Activated CD4-positive, CD25-positive, alpha-beta regulatory T cell (primary cell): Measurements from ENCODE around the gene SERPINA6.
"Not testable (repeated sequence)": the region's sequence is repeated elsewhere in the genome, so short reads cannot be mapped to it uniquely, and the experiment has no call there.

Experiments used
- DNase-seq, 4 experiments: peaks; one replicate each; lab custom pipeline; 2025; lab: John Stamatoyannopoulos, UW

Gene SERPINA6

DNA sequence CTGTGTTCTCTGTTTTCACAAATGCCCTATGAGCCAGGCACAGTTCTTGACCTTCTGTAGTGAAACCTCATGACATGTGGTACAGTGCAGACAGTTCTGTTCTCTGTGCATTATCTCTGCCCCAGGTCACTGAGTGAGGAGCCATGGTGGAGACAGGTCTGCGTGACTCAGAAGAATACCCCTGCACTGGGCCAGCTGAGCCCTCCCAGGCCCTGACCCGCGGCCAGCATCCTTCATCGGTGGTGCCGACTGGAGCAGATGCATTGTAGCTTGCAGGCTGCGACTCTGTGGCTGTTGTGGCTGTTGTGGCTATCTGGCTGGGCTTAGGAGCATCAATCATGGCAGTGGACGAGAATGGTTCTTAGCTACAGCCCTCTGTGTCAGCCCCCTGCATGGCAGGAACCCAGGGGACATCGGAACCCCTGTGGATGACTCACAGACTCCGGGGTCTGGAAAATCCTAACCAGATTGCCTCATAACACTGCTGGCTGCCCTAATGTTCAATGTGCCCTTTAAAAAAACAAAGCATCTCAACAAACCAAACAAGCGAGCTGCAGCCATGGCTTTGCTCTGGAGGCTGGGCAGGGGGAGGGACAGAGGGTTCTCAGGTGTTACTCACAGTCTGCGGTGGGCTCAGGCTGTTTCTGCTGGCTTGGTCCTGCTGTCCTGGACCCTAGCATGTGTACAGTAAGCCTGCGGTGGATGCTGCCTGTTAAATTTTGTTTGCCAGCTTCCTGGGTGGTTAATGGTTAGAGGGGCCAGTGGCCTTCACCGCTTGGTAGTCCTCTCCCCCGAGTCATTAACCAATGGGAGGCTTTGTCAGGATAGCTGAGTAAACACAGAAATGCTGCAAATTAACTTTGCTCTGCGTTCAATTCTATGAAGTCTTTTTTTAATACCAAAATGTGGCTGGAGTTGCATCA is at the start of gene SERPINA6:
Gene SERPINA6 (minus strand): TSS at position 689 of the 923 bp plus-strand sequence. CDS start 8,688 bp downstream, outside the sequence.
- DNase-seq, result no peak

DNA sequence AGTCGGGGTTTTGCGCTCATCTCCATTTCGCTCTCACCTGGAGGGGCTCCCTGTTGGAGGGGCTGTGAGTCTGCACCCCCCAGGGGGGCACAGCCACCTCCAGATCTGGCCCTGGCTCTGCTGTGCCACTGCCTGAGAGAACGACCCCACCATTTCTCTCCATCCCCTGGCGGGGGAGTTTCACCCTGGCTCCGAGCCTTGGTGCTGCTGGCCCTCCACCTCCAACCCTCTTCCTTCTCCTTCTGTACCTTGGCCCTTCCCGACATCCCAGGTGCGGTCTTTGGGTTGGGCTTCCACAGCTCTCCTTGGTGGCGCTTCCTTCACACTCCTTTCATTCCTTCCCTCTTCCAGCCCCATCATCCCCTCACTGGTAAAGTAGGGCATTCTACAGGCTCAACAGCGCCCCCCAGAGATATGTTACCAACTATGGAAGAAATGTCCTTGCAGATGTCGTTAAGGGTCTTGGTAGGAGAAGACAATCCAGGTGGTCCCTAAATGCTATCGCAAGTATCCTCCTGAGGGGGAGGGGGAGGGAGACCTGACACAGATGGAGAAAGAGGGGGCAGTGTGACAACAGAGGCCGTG is 49.0 kb upstream of the SERPINA6 start:
- no peak for DNase-seq

DNA sequence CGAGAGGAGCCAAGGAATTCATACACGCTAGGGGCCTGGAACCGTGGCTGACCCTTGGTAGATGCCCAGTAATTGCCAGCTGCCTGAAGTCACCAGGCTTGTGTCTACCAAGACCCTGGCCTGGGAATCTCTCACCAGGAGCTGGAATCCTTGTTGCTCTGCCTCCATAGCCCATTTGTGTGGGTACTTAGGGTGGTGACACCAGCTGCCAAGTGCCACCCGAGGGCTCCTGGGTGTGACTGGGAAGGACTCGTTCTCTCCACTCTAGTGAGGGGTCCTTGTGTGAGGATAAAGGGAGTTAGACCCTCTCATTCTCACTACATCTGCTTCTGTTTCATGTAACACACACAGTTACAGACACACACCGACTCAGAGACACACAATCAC is 47.4 kb upstream of the SERPINA6 start:
- DNase-seq, result no peak

DNA sequence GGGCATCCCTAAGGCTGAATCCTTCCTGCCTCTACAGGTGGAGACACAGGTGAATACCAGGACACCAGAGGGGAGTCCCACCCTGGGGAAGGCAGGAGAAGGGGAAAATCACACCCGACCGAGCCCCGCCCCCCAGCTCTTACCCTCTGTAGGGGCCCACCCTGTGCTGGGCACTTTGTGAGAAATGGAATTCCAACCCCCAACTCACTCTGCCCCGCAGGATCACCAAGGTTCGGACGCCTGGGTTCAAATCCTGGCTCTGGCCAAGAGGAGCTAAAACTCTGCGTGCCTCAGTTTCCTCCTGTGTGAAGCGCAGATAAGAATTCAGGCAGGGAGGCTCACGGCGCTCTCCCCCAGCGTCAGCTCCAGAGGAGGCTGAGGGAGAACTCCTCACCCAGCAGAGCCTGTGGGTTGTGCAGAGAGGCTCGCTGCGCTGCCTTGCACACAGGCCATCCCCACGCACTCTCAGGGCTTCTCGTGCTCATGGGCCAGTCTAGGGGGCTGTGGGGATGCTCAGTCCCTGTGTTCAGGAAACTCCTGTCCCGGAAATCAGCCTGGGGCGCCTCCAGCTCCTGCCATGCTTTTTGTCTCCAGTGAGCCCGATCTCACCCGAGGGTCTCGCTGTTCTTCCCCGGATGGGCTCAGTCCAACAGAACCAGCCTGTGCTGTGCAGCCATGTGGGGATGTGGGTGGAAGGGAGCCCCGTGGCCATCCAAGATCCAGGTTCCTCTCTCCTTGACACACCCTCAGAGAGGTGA is 46.8 kb upstream of the SERPINA6 start:
- not testable (repeated sequence) for DNase-seq

GRCh38 chr14:94368956-94369355 is 45.8 kb upstream of the SERPINA6 start:
- DNase-seq, result no peak

DNA sequence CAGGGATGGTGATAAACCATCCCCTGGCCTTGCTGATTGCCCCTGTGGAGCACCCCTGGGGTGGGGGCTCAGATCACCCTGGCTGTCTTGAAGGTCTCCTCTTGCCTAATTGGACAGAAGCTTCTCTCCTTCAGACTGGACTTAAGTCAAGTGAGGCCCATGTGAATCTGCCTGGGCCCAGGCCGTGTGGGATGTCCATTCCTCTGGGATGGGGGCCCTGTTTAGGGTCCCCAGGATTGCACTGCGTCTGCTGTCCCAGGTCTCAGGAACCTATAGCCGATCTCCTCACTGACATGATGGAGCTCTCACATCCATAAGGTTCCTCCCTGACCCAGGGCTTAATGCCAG is 45.1 kb upstream of the SERPINA6 start:
- no peak for DNase-seq

DNA sequence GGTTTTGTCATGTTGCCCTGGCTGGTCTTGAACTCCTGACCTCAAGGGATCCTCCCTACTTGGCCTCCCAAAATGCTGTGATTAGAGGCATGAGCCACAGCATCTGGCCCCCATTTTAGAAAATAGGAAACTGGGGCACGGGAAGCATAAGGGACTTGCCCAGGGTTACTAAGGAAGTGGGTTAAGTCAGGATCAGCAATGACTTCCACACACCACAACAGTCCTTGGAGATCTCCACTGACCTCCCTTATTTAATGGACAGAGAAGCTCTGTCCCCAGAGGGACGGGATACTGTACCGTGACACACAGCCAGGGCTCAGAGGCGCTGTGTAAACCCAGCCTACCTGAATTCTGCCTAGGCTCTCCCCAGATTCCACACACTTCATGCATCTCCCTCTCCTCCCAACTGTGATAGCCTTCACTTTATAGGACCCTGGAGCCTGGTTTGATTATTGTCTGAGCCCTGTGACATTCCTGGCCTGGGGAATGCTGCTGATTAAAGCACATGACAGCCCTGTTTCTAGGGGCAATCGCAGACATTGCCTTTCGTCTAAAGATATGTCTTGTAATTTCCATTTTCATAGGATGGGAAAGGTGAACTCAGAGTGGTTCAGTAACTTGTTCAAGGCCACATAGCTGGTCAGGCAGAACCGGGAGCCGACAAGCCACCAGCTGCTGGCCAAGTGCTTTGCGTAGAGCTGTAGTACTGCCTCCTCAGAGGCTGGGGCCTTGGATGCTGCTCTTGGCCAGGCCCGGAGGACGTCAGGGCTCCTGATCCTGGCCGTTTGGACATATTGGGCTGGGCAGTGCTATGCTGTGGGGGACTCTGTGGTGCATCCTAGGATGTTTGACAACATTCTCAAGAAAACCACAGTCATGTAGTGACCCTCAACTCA is 44.5 kb upstream of the SERPINA6 start:
- no peak for DNase-seq

DNA sequence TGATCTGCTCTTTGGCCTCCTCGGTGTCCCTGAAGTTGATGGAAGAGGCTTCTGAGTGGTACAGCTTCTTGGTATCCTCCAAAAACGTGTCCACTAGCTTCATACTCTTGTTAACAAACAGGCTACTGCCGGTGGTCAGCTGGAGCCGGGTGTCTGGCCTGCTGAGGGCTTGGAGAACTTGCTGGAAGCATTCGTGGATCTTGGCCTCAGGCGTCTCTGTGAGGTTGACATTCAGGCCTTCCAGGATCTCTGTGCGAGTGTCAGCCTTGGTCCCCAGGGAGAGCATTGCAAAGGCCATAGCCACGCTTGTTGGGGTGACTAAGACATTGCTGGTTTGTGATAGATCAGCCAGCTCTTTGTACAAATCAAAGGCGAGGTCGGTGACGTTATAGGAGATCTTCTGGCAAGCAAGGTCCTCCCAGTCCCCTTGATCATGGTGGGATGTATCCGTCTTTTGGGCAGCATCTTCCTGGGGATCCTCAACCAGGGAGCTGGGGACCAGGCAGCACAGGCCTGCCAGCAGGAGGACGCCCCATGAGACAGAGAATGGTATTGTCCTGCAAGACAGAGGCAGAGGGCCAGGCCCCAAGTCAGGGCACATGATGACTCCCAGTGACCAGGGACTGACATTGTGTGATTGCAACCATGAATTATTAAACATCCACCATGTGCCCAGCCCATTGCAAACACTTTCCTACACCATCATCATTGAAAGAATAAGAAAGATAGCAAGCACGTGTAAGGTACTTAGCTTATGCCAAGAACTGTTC is 43.2 kb upstream of the SERPINA6 start, which contains the start of gene SERPINA2:
Gene SERPINA2 (minus strand): TSS at position 553 of the 770 bp plus-strand sequence.
- DNase-seq, result no peak

- DNase-seq, result no peak
Observed at GRCh38 chr14:94365624-94366023, 42.5 kb upstream of the SERPINA6 start.

DNA sequence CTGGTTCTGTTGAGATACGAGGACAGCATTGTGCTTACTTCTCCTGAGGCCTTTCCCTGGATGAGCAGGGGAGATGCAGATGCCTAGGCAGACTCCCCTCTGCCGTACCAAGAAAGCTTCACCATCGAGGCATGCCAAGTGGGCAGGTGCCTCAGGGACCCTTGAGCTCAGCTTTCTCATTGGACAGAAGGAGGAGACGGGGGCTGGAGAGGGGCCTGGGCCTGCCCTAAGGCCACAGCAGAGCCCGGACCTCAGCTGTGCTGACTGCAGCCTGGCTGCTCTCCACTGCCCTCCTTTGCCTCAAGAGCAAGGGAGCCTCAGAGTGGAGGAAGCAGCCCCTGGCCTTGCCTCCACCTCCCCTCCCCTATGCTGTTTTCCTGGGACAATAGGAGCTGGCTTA is 41.8 kb upstream of the SERPINA6 start:
- no peak for DNase-seq

GRCh38 chr14:94364037-94364436 is 40.9 kb upstream of the SERPINA6 start:
- no peak for DNase-seq

- DNase-seq, result no peak
Observed at GRCh38 chr14:94363151-94363624, 40.1 kb upstream of the SERPINA6 start.

- no peak for DNase-seq
Observed at GRCh38 chr14:94362614-94363133, 39.5 kb upstream of the SERPINA6 start.

DNA sequence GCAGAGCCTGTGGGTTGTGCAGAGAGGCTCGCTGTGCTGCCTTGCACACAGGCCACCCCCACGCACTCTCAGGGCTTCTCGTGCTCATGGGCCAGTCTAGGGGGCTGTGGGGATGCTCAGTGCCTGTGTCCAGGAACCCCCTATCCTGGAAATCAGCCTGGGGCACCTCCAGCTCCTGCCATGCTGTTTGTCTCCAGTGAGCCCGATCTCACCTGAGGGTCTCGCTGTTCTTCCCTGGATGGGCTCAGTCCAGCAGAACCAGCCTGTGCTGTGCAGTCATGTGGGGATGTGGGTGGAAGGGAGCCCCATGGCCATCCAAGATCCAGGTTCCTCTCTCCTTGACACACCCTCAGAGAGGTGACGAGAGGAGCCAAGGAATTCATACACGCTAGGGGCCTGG is 38.5 kb upstream of the SERPINA6 start:
- no peak for DNase-seq

GRCh38 chr14:94360945-94361565 is 37.9 kb upstream of the SERPINA6 start:
- DNase-seq, result no peak

- no peak for DNase-seq
Observed at GRCh38 chr14:94357166-94357565, 34.0 kb upstream of the SERPINA6 start.

GRCh38 chr14:94356379-94357056 is 33.4 kb upstream of the SERPINA6 start:
- no peak for DNase-seq

DNA sequence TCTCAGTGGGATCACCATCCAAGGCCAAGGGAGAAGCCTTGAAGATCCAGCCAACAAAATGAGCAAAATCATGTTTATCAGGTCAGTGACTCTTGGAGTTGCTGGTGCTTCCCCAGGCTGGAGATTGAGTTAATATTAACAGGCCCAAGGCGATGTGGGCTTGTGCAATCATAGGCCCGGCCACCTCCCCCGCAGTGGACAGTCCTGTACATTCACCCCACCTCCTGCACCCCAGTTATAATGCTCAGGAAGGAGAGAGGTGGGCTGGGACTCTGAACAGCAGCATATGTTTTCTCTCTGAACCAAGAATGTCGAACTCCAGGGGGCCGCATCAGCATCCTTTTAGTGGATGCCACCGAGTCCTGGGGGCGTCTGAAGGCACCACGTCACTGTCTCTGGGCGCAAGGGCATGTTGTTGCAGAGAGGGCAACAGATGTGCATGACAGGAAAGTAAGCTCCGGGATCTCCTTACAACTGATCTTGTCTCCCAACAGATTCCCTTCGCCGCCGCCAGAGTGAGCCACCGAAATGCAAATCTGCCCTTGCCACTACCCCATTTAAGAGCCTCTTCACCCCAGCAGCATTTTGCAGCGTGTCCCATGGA is 32.2 kb upstream of the SERPINA6 start:
- no peak for DNase-seq

GRCh38 chr14:94354638-94355185 is 31.6 kb upstream of the SERPINA6 start:
- DNase-seq, result no peak
